Measurements from ENCODE around the gene SPATS2. TPM values are rescaled to one million over a fixed set of nuclear protein-coding genes. Genes with fewer than 3 reads are reported as not detected.

SPATS2 gene
- total RNA-seq, 1 donor from 2014 or later = 46.3 TPM

GRCh38 chr12:49446571-49446970 is 79.3 kb downstream of the SPATS2 start:
- no peak for DNase-seq (ENCODE audit: low read depth)
- H3K27ac Mint-ChIP-seq (ENCODE audit: unreplicated experiment) = no peak overlapping the region
- H3K4me3 Mint-ChIP-seq (ENCODE audit: unreplicated experiment) = no peak overlapping the region
- H2AFZ ChIP-seq (ENCODE audit: low read depth, low read length) = no peak overlapping the region
- no peaks in the 10 kb centered on the region for H3K9me3 Mint-ChIP-seq (ENCODE audit: unreplicated experiment)
- peaks cover 83% of the 10 kb centered on the region for H3K79me2 ChIP-seq (ENCODE audit: insufficient read depth, low read length)
- H3K9ac ChIP-seq (ENCODE audit: low read length) = no peak overlapping the region
- no peaks in the 10 kb centered on the region for H3K36me3 ChIP-seq (ENCODE audit: insufficient read depth, low read length)
- H4K20me1 ChIP-seq (ENCODE audit: insufficient read depth, low read length) = peaks cover 61% of the 10 kb centered on the region
- no peaks in the 10 kb centered on the region for H3K4me1 ChIP-seq (ENCODE audit: insufficient read depth, low read length)
- no peak overlapping the region for H3K4me3 ChIP-seq (ENCODE audit: insufficient read depth, low read depth, low read length)
- H3K27me3 ChIP-seq (ENCODE audit: insufficient read depth, low read length) = no peaks in the 10 kb centered on the region
- TF ChIP-seq EZH2 (IDR thresholded peaks at IDR 0.05; ENCODE audit: insufficient read depth, low read length) (no peak), CTCF (IDR thresholded peaks at IDR 0.05; ENCODE audit: insufficient read depth, low read depth, low read length) (no peak)
- no peaks in the 10 kb centered on the region for H3K4me1 Mint-ChIP-seq (ENCODE audit: low read depth, unreplicated experiment)
- H3K4me2 ChIP-seq (ENCODE audit: low read length) = no peak overlapping the region
- no peaks in the 10 kb centered on the region for H3K27me3 Mint-ChIP-seq (ENCODE audit: low read depth, unreplicated experiment)
- FAIRE-seq = no peak
- peaks cover 12% of the 10 kb centered on the region for H3K36me3 Mint-ChIP-seq (ENCODE audit: low read depth, unreplicated experiment)
- H3K27ac ChIP-seq (ENCODE audit: low read depth, low read length) = no peak overlapping the region
- no peaks in the 10 kb centered on the region for H3K9me3 ChIP-seq (ENCODE audit: insufficient read depth, low read depth, low read length)

DNA sequence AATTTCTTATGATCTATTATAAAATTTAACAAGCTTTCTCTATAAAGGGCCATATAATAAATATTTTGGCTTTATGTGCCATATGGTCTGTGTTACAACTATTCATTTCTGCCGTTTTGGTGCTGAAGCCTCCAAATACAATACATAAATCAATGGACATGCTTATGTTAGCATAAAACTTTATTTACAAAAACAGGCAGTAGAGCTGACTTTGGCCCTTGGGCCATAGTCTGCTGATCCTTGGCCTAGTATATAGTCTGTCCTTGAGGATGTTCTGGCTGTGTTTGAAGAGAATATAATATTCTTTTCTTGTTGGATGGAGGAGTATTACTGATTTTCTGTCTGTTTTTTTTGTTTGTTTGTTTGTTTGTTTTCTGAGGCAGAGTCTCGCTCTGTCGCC is 81.6 kb downstream of the SPATS2 start:
- no peak for TF ChIP-seq EZH2 (IDR thresholded peaks at IDR 0.05; ENCODE audit: insufficient read depth, low read length)
- TF ChIP-seq CTCF (IDR thresholded peaks at IDR 0.05; ENCODE audit: insufficient read depth, low read depth, low read length) = no peak
- H3K27me3 Mint-ChIP-seq (ENCODE audit: low read depth, unreplicated experiment) = no peaks in the 10 kb centered on the region
- no peaks in the 10 kb centered on the region for H3K9me3 ChIP-seq (ENCODE audit: insufficient read depth, low read depth, low read length)
- DNase-seq (ENCODE audit: low read depth) = no peak
- no peaks in the 10 kb centered on the region for H3K4me1 Mint-ChIP-seq (ENCODE audit: low read depth, unreplicated experiment)
- H3K4me3 Mint-ChIP-seq (ENCODE audit: unreplicated experiment) = no peak overlapping the region
- no peaks in the 10 kb centered on the region for H3K4me1 ChIP-seq (ENCODE audit: insufficient read depth, low read length)
- no peak for FAIRE-seq
- H4K20me1 ChIP-seq (ENCODE audit: insufficient read depth, low read length) = peaks cover 59% of the 10 kb centered on the region
- no peak overlapping the region for H3K9ac ChIP-seq (ENCODE audit: low read length)
- H2AFZ ChIP-seq (ENCODE audit: low read depth, low read length) = no peak overlapping the region
- H3K36me3 ChIP-seq (ENCODE audit: insufficient read depth, low read length) = no peaks in the 10 kb centered on the region
- H3K36me3 Mint-ChIP-seq (ENCODE audit: low read depth, unreplicated experiment) = peaks cover 11% of the 10 kb centered on the region
- no peaks in the 10 kb centered on the region for H3K9me3 Mint-ChIP-seq (ENCODE audit: unreplicated experiment)
- H3K79me2 ChIP-seq (ENCODE audit: insufficient read depth, low read length) = peaks cover 81% of the 10 kb centered on the region
- no peak overlapping the region for H3K27ac ChIP-seq (ENCODE audit: low read depth, low read length)
- H3K27ac Mint-ChIP-seq (ENCODE audit: unreplicated experiment) = no peak overlapping the region
- H3K4me3 ChIP-seq (ENCODE audit: insufficient read depth, low read depth, low read length) = no peak overlapping the region
- H3K4me2 ChIP-seq (ENCODE audit: low read length) = no peak overlapping the region
- H3K27me3 ChIP-seq (ENCODE audit: insufficient read depth, low read length) = no peaks in the 10 kb centered on the region

- H3K36me3 Mint-ChIP-seq (ENCODE audit: low read depth, unreplicated experiment) = peaks cover 8% of the 10 kb centered on the region
- Histone ChIP-seq H4K20me1 (ENCODE audit: insufficient read depth, low read length) (peaks cover 59% of the 10 kb centered on the region), H3K4me3 (ENCODE audit: insufficient read depth, low read depth, low read length) (no peak overlapping the region), H3K4me1 (ENCODE audit: insufficient read depth, low read length) (no peaks in the 10 kb centered on the region), H3K27me3 (ENCODE audit: insufficient read depth, low read length) (no peaks in the 10 kb centered on the region), H3K4me2 (ENCODE audit: low read length) (no peak overlapping the region), H3K9me3 (ENCODE audit: insufficient read depth, low read depth, low read length) (no peaks in the 10 kb centered on the region), H3K36me3 (ENCODE audit: insufficient read depth, low read length) (no peaks in the 10 kb centered on the region), H3K27ac (ENCODE audit: low read depth, low read length) (no peak overlapping the region), H2AFZ (ENCODE audit: low read depth, low read length) (no peak overlapping the region), H3K9ac (ENCODE audit: low read length) (no peak overlapping the region), H3K79me2 (ENCODE audit: insufficient read depth, low read length) (peaks cover 81% of the 10 kb centered on the region)
- H3K27ac Mint-ChIP-seq (ENCODE audit: unreplicated experiment) = no peak overlapping the region
- FAIRE-seq = no peak
- no peaks in the 10 kb centered on the region for H3K27me3 Mint-ChIP-seq (ENCODE audit: low read depth, unreplicated experiment)
- TF ChIP-seq CTCF (IDR thresholded peaks at IDR 0.05; ENCODE audit: insufficient read depth, low read depth, low read length) (no peak), EZH2 (IDR thresholded peaks at IDR 0.05; ENCODE audit: insufficient read depth, low read length) (no peak)
- DNase-seq (ENCODE audit: low read depth) = no peak
- H3K4me1 Mint-ChIP-seq (ENCODE audit: low read depth, unreplicated experiment) = peaks cover 15% of the 10 kb centered on the region
- H3K9me3 Mint-ChIP-seq (ENCODE audit: unreplicated experiment) = no peaks in the 10 kb centered on the region
- no peak overlapping the region for H3K4me3 Mint-ChIP-seq (ENCODE audit: unreplicated experiment)
Measured at GRCh38 chr12:49451468-49452259, 84.4 kb downstream of the SPATS2 start.
